Keratinocyte (primary cell): ENCODE measurements around the gene OR2T34. TPM values are rescaled to one million over a fixed set of nuclear protein-coding genes. Genes with fewer than 3 reads are reported as not detected.

Experiments used
- DNase-seq: peaks from one replicate; pipeline ENCODE4 v3.0.0-alpha.2; 2011; ENCODE audit warnings: low read depth, missing footprints, low spot score
- FAIRE-seq: peaks from 2 replicates; lab custom pipeline; 2011; peaks lifted over from hg19 to GRCh38; lab: Jason Lieb, UNC
- H2AFZ ChIP-seq: 2 replicates; pipeline ENCODE4 v1.6.0; 2012; ENCODE audit warnings: low read length, control low read depth, inconsistent platforms; ENCODE audit not compliant: control insufficient read depth
- H3K27ac ChIP-seq: 2 replicates; pipeline ENCODE4 v1.5.1; 2011; ENCODE audit warnings: low read length; ENCODE audit not compliant: control insufficient read depth, insufficient read depth
- H3K27me3 ChIP-seq: 3 replicates; pipeline ENCODE4 v1.6.0; 2011; ENCODE audit warnings: low read length; ENCODE audit not compliant: control insufficient read depth, insufficient read depth; ENCODE audit errors: extremely low read depth
- H3K36me3 ChIP-seq, 2 experiments: 2 replicates in 1 of 2; 3 replicates in 1 of 2; pipeline ENCODE4 v1.5.1; 2011; ENCODE audit warnings: low read length in 2 of 2, mild to moderate bottlenecking in 1 of 2; ENCODE audit not compliant: control insufficient read depth in 2 of 2, insufficient read depth in 2 of 2; ENCODE audit errors: extremely low read depth in 1 of 2
- H3K4me1 ChIP-seq: 3 replicates; pipeline ENCODE4 v1.5.1; 2011; ENCODE audit warnings: low read length; ENCODE audit not compliant: control insufficient read depth, insufficient read depth; ENCODE audit errors: extremely low read depth
- H3K4me2 ChIP-seq: 3 replicates; pipeline ENCODE4 v1.6.0; 2011; ENCODE audit warnings: low read depth, low read length; ENCODE audit not compliant: control insufficient read depth, insufficient read depth; ENCODE audit errors: extremely low read depth
- H3K4me3 ChIP-seq, 3 experiments: fragments of 200-600 bp in 1 of 3; sonication (generic) in 1 of 3; 2 replicates in 2 of 3; 3 replicates in 1 of 3; pipeline ENCODE4 v1.5.1; 2011 to 2016; ENCODE audit warnings: low read length in 3 of 3, mild to moderate bottlenecking in 3 of 3, control low read depth in 2 of 3, inconsistent platforms in 1 of 3, low read depth in 1 of 3, mixed read lengths in 1 of 3, mixed run types in 1 of 3, moderate library complexity in 1 of 3; ENCODE audit not compliant: control insufficient read depth in 2 of 3, insufficient read depth in 2 of 3; ENCODE audit errors: extremely low read depth in 1 of 3
- H3K79me2 ChIP-seq: 2 replicates; pipeline ENCODE4 v1.6.0; 2012; ENCODE audit warnings: low read length; ENCODE audit not compliant: control insufficient read depth, insufficient read depth
- H3K9ac ChIP-seq: 3 replicates; pipeline ENCODE4 v1.6.0; 2011; ENCODE audit warnings: low read length; ENCODE audit not compliant: control insufficient read depth, insufficient read depth; ENCODE audit errors: extremely low read depth
- H3K9me1 ChIP-seq: 3 replicates; pipeline ENCODE4 v1.6.0; 2011; ENCODE audit warnings: low read length; ENCODE audit not compliant: control insufficient read depth, insufficient read depth; ENCODE audit errors: extremely low read depth
- H3K9me3 ChIP-seq: 2 replicates; pipeline ENCODE4 v1.5.1; 2012; ENCODE audit warnings: low read depth, low read length; ENCODE audit not compliant: control insufficient read depth
- H4K20me1 ChIP-seq: 3 replicates; pipeline ENCODE4 v1.6.0; 2011; ENCODE audit warnings: low read length; ENCODE audit not compliant: control insufficient read depth, insufficient read depth; ENCODE audit errors: extremely low read depth
- EZH2 ChIP-seq: IDR thresholded peaks from one replicate; pipeline ENCODE4 v1.6.1; 2012; ENCODE audit warnings: inconsistent platforms, mild to moderate bottlenecking, low read length, moderate library complexity
- dilution Hi-C: fragments of 300-500 bp; cut with MboI; formaldehyde crosslinking; loops from one replicate; pipeline ENCODE4 v1.7.0; 2020; ENCODE audit warnings: low sequenced_read_pairs; ENCODE audit not compliant: extremely low pct_ligation_motif_present
- polyA plus RNA-seq, 5 experiments: library from polyadenylated mRNA; depleted of rRNA in 3 of 5; stranded (reverse) in 3 of 5; stranded (forward) in 1 of 5; unstranded in 1 of 5; fragments of >200 nt; gene quantifications; 1 replicate in 1 of 5; 2 replicates in 3 of 5; 3 replicates in 1 of 5; pipeline versions ENCODE4 v1.2.1 to v1.2.3, GENCODE V29; 2011 to 2012; ENCODE audit warnings: missing spikeins in 2 of 5, low read depth in 1 of 5, low replicate concordance in 1 of 5
- TF ChIP-seq, protein P1 (sequence below), 3 experiments: IDR thresholded peaks in 1 of 3; conservative IDR thresholded peaks in 1 of 3; optimal IDR thresholded peaks in 1 of 3; 2 replicates in 2 of 3; 3 replicates in 1 of 3; pipeline versions ENCODE3 to v1.5.1; 2011; ENCODE audit warnings: low read length in 3 of 3, mild to moderate bottlenecking in 3 of 3, moderate library complexity in 2 of 3, control low read depth in 1 of 3, inconsistent platforms in 1 of 3; ENCODE audit not compliant: insufficient read depth in 2 of 3; ENCODE audit errors: extremely low read depth in 1 of 3

The OR2T34 gene
- polyA plus RNA-seq, 1 donor (not counting 4 experiments of a cell fraction or from before 2014, with no cell fraction given) = not detected

DNA sequence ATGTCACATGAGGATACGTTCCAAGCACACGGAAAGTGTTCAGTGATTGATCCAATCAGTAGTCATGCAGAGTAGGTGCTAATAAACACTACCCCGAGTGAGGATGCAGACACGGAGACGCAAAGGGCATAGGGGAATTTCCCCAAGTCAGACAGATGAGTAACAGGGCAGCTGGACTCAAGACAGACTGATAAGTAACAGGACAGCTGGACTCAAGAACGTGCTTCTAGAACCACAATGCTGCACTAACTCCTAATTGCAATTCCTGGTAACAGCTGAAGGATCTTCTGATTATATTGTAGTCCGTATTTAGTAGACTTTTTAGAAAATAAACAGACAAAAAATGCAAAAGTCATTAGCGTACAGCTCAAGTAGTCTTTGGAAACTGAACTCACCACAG lies 24.8 kb upstream of the OR2T34 start:
- H4K20me1 ChIP-seq = no peaks in the 10 kb centered on the region
- dilution Hi-C loops = no loop called here
- no peaks in the 10 kb centered on the region for H3K9me3 ChIP-seq
- DNase-seq = no peak
- H3K4me1 ChIP-seq = no peaks in the 10 kb centered on the region
- TF ChIP-seq, protein P1, sequence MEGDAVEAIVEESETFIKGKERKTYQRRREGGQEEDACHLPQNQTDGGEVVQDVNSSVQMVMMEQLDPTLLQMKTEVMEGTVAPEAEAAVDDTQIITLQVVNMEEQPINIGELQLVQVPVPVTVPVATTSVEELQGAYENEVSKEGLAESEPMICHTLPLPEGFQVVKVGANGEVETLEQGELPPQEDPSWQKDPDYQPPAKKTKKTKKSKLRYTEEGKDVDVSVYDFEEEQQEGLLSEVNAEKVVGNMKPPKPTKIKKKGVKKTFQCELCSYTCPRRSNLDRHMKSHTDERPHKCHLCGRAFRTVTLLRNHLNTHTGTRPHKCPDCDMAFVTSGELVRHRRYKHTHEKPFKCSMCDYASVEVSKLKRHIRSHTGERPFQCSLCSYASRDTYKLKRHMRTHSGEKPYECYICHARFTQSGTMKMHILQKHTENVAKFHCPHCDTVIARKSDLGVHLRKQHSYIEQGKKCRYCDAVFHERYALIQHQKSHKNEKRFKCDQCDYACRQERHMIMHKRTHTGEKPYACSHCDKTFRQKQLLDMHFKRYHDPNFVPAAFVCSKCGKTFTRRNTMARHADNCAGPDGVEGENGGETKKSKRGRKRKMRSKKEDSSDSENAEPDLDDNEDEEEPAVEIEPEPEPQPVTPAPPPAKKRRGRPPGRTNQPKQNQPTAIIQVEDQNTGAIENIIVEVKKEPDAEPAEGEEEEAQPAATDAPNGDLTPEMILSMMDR (optimal IDR thresholded peaks at IDR 0.05 in 1 of 3, IDR thresholded peaks at IDR 0.05 in 1 of 3, conservative IDR thresholded peaks at IDR 0.05 in 1 of 3; ENCODE audit: extremely low read depth in 1 of 3, insufficient read depth in 2 of 3, low read length in 3 of 3) = no peak
- TF ChIP-seq EZH2 = no peak
- FAIRE-seq = no peak
- no peak overlapping the region for H3K27ac ChIP-seq
- no peak overlapping the region for H2AFZ ChIP-seq
- H3K9me1 ChIP-seq = no peaks in the 10 kb centered on the region
- no peak overlapping the region for H3K4me2 ChIP-seq
- H3K79me2 ChIP-seq = no peaks in the 10 kb centered on the region
- no peaks in the 10 kb centered on the region for H3K27me3 ChIP-seq
- H3K9ac ChIP-seq = no peak overlapping the region
- H3K4me3 ChIP-seq = no peak overlapping the region
- no peaks in the 10 kb centered on the region for H3K36me3 ChIP-seq

DNA sequence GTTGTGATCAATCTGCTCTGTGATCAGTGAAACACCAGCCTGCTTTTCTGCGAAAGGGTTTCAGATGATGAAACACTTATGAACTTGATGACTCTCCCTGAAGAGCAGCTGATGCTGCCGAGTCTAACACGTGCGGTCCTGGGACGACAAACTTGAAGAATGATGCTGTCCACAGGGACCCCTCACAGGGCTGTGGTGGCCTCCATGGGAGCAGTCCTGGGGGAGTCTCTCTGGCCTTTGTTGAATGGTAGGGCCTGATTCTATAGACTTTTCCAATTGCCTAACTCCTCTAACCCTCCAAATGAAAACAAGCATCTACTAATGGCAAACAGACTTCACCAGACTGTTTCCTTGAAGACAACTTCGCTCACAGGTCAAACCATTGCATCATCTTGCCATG lies 23.0 kb upstream of the OR2T34 start, which contains the start of gene OR2T10:
TSS of gene OR2T10 (minus strand) at position 112 of the 400 bp plus-strand sequence. CDS start 3,932 bp downstream, outside the sequence.
- Histone ChIP-seq H3K4me1 (no peaks in the 10 kb centered on the region), H3K27ac (no peak within 1 kb of the TSS), H3K27me3 (no peaks in the 10 kb centered on the region), H3K36me3 (no peaks in the 10 kb centered on the region), H3K9me3 (no peaks in the 10 kb centered on the region), H3K4me3 (no peak within 1 kb of the TSS), H2AFZ (no peak within 1 kb of the TSS), H3K4me2 (no peak within 1 kb of the TSS), H3K9me1 (no peaks in the 10 kb centered on the region), H3K9ac (no peak within 1 kb of the TSS), H3K79me2 (no peaks in the 10 kb centered on the region), H4K20me1 (no peaks in the 10 kb centered on the region)
- FAIRE-seq = no peak
- dilution Hi-C loops = no loop called here
- TF ChIP-seq EZH2 = no peak
- TF ChIP-seq, protein P1 (optimal IDR thresholded peaks at IDR 0.05 in 1 of 3, IDR thresholded peaks at IDR 0.05 in 1 of 3, conservative IDR thresholded peaks at IDR 0.05 in 1 of 3; ENCODE audit: extremely low read depth in 1 of 3, insufficient read depth in 2 of 3, low read length in 3 of 3) = no peak
- DNase-seq = no peak
